Measurements from ENCODE around the gene ZFP36.
A peak's percentile ranks its signal among the peaks of the same experiment; 100 is the strongest.

The ZFP36 gene

GRCh38 chr19:39426170-39426569 lies 19.5 kb downstream of the ZFP36 start:
- H3K9me3 Mint-ChIP-seq: no peaks in the 10 kb centered on the region
- no peak overlapping the region for H3K4me3 Mint-ChIP-seq
- H3K27ac Mint-ChIP-seq: peak overlapping the region in 1 of 2 donors; percentile 24
- H3K27me3 Mint-ChIP-seq: no peaks in the 10 kb centered on the region
- ATAC-seq (replicated peaks) (no peak), DNase-seq (no peak)
- peaks cover 34% of the 10 kb centered on the region for H3K36me3 Mint-ChIP-seq (ENCODE audit: insufficient read depth)
- peaks cover 8 to 10% of the 10 kb centered on the region in 2 donors for H3K4me1 Mint-ChIP-seq (ENCODE audit: low read depth in 2 of 2)

- peak overlapping the region in 1 of 2 donors; percentile 49 for H3K27ac Mint-ChIP-seq
- no peak for ATAC-seq (replicated peaks)
- H3K9me3 Mint-ChIP-seq: no peaks in the 10 kb centered on the region
- no peak for DNase-seq
- peaks cover 9 to 10% of the 10 kb centered on the region in 2 donors for H3K4me1 Mint-ChIP-seq (ENCODE audit: low read depth in 2 of 2)
- H3K27me3 Mint-ChIP-seq: no peaks in the 10 kb centered on the region
- no peak overlapping the region for H3K4me3 Mint-ChIP-seq
- peaks cover 42% of the 10 kb centered on the region for H3K36me3 Mint-ChIP-seq (ENCODE audit: insufficient read depth)
These were observed 21.1 kb downstream of the ZFP36 start for GRCh38 chr19:39427707-39428106.

GRCh38 chr19:39428283-39429112 lies 21.9 kb downstream of the ZFP36 start:
- peak overlapping the region in 1 of 2 donors; percentile 49 for H3K27ac Mint-ChIP-seq

GRCh38 chr19:39430675-39431593 lies 24.3 kb downstream of the ZFP36 start:
- Mint-ChIP-seq H3K4me3 (peak overlapping the region; percentile 15 to 29), H3K36me3 (ENCODE audit: insufficient read depth) (peaks cover 61% of the 10 kb centered on the region), H3K9me3 (no peaks in the 10 kb centered on the region), H3K27me3 (no peaks in the 10 kb centered on the region), H3K4me1 (ENCODE audit: low read depth in 2 of 2) (peaks cover 22 to 31% of the 10 kb centered on the region in 2 donors), H3K27ac (peak overlapping the region; percentile 62 to 90)
- DNase-seq (peak; percentile 34 to 67 (median 59)), ATAC-seq (replicated peaks) (peak; percentile 67)

More at GRCh38 chr19:39428283-39429112, 21.9 kb downstream of the ZFP36 start:
- Mint-ChIP-seq H3K27me3 (no peaks in the 10 kb centered on the region), H3K4me3 (no peak overlapping the region), H3K9me3 (no peaks in the 10 kb centered on the region), H3K36me3 (ENCODE audit: insufficient read depth) (peaks cover 49% of the 10 kb centered on the region), H3K4me1 (ENCODE audit: low read depth in 2 of 2) (peaks cover 10 to 16% of the 10 kb centered on the region in 2 donors)
- ATAC-seq (replicated peaks) (no peak), DNase-seq (no peak)

GRCh38 chr19:39432677-39433025 lies 26.0 kb downstream of the ZFP36 start:
- no peaks in the 10 kb centered on the region for H3K9me3 Mint-ChIP-seq
- peak overlapping the region in 1 of 2 donors; percentile 97 for H3K27ac Mint-ChIP-seq
- DNase-seq: no peak
- peaks cover 26 to 39% of the 10 kb centered on the region in 2 donors for H3K4me1 Mint-ChIP-seq (ENCODE audit: low read depth in 2 of 2)
- peaks cover 71% of the 10 kb centered on the region for H3K36me3 Mint-ChIP-seq (ENCODE audit: insufficient read depth)
- H3K27me3 Mint-ChIP-seq: peaks cover 0 to 5% of the 10 kb centered on the region in 2 donors
- ATAC-seq (replicated peaks): no peak
- H3K4me3 Mint-ChIP-seq: peak overlapping the region; percentile 29 to 35

- peaks cover 0 to 8% of the 10 kb centered on the region in 2 donors for H3K27me3 Mint-ChIP-seq
- H3K36me3 Mint-ChIP-seq (ENCODE audit: insufficient read depth): peaks cover 75% of the 10 kb centered on the region
- H3K4me3 Mint-ChIP-seq: peak overlapping the region in 1 of 2 donors; percentile 40
- H3K9me3 Mint-ChIP-seq: no peaks in the 10 kb centered on the region
- H3K4me1 Mint-ChIP-seq (ENCODE audit: low read depth in 2 of 2): peaks cover 26 to 39% of the 10 kb centered on the region in 2 donors
- no peak for ATAC-seq (replicated peaks)
- H3K27ac Mint-ChIP-seq: peak overlapping the region; percentile 97 to 99
- no peak for DNase-seq
These were observed 26.9 kb downstream of the ZFP36 start for GRCh38 chr19:39433480-39434079.

GRCh38 chr19:39434123-39435076 lies 27.8 kb downstream of the ZFP36 start:
- H3K27me3 Mint-ChIP-seq: peaks cover 0 to 8% of the 10 kb centered on the region in 2 donors
- peak overlapping the region; percentile 97 to 99 for H3K27ac Mint-ChIP-seq
- peaks cover 26 to 39% of the 10 kb centered on the region in 2 donors for H3K4me1 Mint-ChIP-seq (ENCODE audit: low read depth in 2 of 2)
- ATAC-seq (replicated peaks) (no peak), DNase-seq (no peak)
- no peaks in the 10 kb centered on the region for H3K9me3 Mint-ChIP-seq
- H3K36me3 Mint-ChIP-seq (ENCODE audit: insufficient read depth): peaks cover 75% of the 10 kb centered on the region
- H3K4me3 Mint-ChIP-seq: peak overlapping the region; percentile 93 to 100

GRCh38 chr19:39435499-39436349 lies 29.1 kb downstream of the ZFP36 start, which contains the start of gene RPS16:
RPS16 (minus strand) TSS chr19:39435949; CDS start chr19:39435895, 54 bp downstream.
- DNase-seq: peak; percentile 98 to 99 (median 98)
- Mint-ChIP-seq H3K4me3 (peak within 1 kb of the TSS; percentile 93 to 100), H3K36me3 (ENCODE audit: insufficient read depth) (peaks cover 69% of the 10 kb centered on the region), H3K27ac (peak within 1 kb of the TSS; percentile 97 to 99), H3K9me3 (no peaks in the 10 kb centered on the region), H3K27me3 (peaks cover 0 to 8% of the 10 kb centered on the region in 2 donors), H3K4me1 (ENCODE audit: low read depth in 2 of 2) (peaks cover 22 to 34% of the 10 kb centered on the region in 2 donors)
- ATAC-seq (replicated peaks): peak; percentile 91

GRCh38 chr19:39436350-39436716 lies 29.7 kb downstream of the ZFP36 start:
- ATAC-seq (replicated peaks) (no peak), DNase-seq (no peak)
- Mint-ChIP-seq H3K4me3 (peak overlapping the region; percentile 93 to 100), H3K27ac (peak overlapping the region; percentile 97 to 99), H3K36me3 (ENCODE audit: insufficient read depth) (peaks cover 63% of the 10 kb centered on the region), H3K9me3 (no peaks in the 10 kb centered on the region), H3K27me3 (peaks cover 0 to 8% of the 10 kb centered on the region in 2 donors), H3K4me1 (ENCODE audit: low read depth in 2 of 2) (peaks cover 22 to 30% of the 10 kb centered on the region in 2 donors)

GRCh38 chr19:39438270-39438934 lies 31.8 kb downstream of the ZFP36 start:
- H3K4me3 Mint-ChIP-seq: no peak overlapping the region
- H3K27ac Mint-ChIP-seq: no peak overlapping the region
- DNase-seq: no peak
- H3K4me1 Mint-ChIP-seq (ENCODE audit: low read depth in 2 of 2): peaks cover 22 to 25% of the 10 kb centered on the region in 2 donors
- ATAC-seq (replicated peaks): no peak
- H3K9me3 Mint-ChIP-seq: no peaks in the 10 kb centered on the region
- peaks cover 43% of the 10 kb centered on the region for H3K36me3 Mint-ChIP-seq (ENCODE audit: insufficient read depth)
- peaks cover 0 to 8% of the 10 kb centered on the region in 2 donors for H3K27me3 Mint-ChIP-seq

- no peak for DNase-seq
- H3K4me3 Mint-ChIP-seq: peak overlapping the region; percentile 91 to 97
- H3K4me1 Mint-ChIP-seq (ENCODE audit: low read depth in 2 of 2): peaks cover 40 to 45% of the 10 kb centered on the region in 2 donors
- peak overlapping the region; percentile 97 to 100 for H3K27ac Mint-ChIP-seq
- ATAC-seq (replicated peaks): no peak
- H3K27me3 Mint-ChIP-seq: no peaks in the 10 kb centered on the region
- peaks cover 36% of the 10 kb centered on the region for H3K36me3 Mint-ChIP-seq (ENCODE audit: insufficient read depth)
- no peaks in the 10 kb centered on the region for H3K9me3 Mint-ChIP-seq
These were observed 38.0 kb downstream of the ZFP36 start for GRCh38 chr19:39444598-39445195.

Data from effector memory CD8-positive, alpha-beta T cell (primary cell).